Hematopoietic multipotent progenitor cell treated with erythropoietin and hydrocortisone succinate and interleukin-3 and kit ligand, for 4 days (in vitro differentiated cells): ENCODE data around the gene NET1.

Experiments
- DNase-seq: peaks from one replicate; pipeline ENCODE4 v3.0.0-alpha.2; 2015

NET1 gene

DNA sequence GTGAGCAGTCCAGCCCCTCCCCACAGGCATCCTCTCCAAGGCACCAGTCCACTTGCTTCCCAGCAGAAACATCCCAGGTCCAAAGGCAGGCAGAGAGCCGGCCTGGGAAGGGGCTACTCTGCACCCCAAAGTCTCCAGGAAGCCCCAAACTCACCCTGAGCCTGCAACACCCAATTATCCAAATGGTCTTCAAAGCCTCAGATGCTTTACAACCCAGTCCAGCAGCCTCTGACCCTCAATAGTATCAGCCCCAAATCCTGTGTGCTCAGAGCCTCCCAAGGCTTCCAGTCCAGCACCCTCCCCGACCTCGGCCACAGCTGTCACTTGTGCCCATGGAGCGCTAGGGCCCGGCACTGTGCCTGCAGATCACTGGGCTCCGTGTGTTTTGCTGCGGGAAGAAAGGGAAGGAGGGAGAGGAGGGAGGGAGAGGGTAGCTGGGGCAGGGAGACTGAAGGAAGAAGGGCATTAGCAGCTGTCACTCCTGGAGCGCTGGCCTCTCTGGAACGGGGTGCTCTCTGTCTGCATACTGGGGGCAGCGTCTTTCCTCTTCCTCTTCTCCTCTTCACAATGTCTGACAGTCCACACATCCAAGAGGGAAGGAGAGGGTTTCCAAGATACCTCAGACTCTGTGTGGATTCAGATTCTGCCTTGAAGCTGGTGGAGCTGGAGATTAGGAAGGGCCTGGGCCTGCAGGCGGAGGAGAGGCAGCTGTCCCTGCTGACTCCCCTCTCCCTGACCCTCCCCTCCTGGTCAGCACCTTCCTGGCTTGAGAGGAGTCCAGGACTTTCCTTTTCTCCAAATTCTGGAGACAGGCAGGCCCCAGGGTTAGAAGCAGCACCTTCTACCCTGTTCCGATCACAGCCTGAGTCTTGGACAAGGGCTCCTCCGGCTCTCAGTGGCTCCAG is 73.8 kb downstream of the NET1 start:
- DNase-seq, result no peak

DNA sequence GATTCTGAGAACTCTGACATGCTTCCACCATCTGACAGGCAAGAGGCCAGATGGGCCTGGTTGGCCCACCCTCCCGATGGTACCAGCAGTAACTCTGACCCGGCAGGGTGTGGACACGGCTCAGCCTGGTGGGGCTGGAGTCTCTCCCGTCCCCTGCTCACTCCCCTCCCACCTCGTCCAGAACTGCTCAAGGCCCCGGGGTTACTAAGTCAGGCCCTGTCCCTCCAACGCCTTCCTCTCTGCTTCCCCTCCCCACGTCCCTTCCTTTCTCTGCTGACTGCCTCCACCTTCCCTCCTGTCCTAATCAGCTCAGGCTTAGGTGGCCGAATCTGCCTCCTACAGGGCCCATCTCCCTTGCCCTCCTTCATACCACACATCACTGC is 74.5 kb downstream of the NET1 start:
- no peak for DNase-seq

DNA sequence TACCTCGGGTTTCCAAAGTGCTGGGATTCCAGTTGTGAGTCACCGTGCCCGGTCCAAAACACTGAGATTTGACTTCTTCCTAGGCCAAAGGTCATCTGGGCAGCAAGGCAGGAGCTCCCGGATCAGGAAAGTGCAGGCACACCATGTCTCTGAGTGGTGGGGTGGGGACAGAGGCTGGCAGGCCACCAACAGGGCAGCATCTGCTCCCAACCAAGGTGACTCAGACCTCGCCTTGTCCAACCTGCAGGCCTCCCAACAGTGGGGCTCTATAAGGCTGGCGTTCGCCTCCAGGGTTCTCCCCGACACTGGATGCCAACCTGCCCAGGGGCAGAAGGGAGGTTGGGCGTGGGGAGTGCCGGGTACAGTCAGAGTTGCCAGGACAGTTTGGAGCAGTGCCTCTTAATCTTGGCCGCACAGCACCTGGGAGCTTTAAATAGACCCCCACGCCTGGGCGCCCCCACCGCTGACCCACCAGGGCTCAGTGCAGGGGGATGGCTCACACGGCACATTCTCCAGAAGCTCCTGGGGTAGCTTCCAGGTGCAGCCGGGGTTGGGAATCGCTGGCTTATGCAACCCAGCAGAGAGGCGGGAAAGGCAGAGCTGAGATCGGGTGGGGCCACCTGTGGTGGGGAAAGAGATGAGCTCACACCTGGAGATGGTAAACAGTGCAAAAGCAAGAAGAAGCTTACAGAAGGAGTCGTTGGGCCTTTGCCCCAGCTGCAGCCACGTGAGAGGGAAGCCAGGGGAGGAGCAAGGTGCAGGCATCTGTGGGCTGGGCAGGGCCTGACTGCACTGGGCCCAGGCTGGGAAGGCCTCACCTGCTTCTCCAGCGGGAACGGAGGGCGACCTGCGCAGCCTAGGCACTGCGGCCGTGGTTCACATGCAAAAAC is 76.2 kb downstream of the NET1 start:
- DNase-seq, result no peak

DNA sequence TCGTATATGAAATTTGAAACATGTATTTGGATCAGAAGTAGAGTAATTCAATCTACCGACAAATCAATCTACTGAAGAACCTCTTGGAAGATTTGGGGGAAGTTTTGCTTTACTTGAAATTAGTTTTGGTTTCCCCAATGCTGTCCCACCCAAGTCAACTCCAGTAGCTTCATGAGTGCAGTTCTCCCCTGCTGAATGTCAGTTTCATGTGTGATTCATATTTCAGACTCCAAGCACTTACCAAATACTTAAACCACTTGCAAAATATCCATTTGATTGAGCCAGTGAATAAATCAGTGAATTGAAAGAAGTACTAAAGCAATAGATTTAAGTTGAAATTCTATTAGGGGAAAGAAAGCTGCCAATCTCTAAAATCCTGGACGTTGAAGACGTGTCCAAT is 77.7 kb downstream of the NET1 start:
- DNase-seq, result no peak

DNA sequence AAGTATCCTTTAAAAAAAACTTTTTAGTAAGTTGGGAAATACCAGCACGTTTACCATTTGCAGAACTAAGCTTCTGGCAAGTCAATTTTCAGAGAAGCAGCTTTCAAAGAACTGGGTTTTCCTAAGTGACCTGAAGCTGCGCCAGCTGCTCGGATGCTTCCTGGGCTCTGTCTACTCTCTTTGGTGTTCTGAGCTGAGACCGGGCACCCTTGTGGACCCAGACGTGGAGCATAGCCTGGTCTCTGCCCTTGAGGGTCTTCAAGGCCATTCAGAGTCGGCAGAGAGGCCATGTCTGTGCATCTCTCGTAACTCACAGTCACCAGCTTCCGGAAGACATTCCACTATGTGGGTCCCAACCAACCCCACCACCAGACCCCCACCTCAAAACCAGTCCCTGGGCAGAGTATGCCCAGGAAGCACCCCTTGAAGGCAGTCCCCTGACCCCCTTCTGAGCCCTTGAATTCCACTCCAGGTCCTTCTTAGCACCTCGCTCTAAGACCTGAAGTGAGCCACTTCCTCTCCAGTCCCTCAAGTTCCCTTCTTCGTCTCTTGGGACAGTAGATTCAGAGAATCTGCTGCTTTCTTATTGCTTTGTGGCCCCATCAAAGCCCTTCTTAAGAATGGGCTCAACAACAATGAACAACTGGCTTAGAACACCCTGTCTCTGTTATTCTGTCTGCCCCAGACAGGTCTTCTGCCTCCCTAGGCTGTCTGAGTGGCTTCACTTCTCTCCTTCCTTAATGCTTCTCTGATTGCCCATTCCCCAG is 78.5 kb downstream of the NET1 start:
- DNase-seq, result no peak

DNA sequence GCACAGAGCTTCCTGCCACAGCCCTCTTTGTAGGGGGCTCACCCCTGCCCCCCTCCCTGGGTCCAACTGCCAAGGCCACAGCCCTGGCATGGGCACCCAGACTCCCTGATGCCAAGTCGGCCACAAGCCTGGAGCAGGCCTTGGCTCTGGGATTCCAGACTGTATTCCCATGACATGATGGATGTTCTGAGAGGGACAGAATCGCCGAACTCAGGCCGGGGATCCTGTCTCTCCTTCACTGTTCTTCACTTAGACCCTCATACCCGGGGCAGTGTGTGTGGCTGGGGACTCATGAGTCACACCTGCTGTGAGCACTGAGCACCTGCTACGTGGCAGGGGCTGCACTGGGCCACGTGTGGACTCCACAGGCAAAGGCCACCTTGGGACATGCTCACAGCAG is 79.1 kb downstream of the NET1 start:
- no peak for DNase-seq

DNA sequence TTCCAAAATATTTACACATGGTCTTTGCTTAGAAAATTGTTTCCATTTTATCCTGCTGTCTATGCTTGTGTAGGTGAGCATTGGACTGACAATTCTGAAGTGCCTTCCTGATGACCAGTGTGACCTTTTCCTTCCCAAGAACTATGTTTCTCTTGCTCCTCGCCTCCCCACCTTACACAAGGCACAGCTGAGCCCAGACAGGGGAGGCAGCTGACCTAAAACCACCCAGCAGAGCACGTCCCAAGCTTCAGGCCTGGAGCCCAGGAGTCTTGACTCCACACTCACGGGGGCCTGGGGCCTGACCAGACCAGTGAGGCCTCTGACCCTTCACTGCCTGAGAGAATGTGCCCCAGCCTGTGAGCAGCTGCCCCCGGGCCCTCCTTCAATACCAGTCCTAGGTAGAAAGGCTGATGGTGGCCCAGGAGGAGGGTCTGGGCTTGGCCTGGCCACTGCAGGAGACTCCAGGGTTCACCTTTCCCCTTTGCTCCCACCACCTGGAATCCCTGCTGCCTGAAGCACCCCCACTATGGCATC is 80.0 kb downstream of the NET1 start:
- DNase-seq, result no peak

DNA sequence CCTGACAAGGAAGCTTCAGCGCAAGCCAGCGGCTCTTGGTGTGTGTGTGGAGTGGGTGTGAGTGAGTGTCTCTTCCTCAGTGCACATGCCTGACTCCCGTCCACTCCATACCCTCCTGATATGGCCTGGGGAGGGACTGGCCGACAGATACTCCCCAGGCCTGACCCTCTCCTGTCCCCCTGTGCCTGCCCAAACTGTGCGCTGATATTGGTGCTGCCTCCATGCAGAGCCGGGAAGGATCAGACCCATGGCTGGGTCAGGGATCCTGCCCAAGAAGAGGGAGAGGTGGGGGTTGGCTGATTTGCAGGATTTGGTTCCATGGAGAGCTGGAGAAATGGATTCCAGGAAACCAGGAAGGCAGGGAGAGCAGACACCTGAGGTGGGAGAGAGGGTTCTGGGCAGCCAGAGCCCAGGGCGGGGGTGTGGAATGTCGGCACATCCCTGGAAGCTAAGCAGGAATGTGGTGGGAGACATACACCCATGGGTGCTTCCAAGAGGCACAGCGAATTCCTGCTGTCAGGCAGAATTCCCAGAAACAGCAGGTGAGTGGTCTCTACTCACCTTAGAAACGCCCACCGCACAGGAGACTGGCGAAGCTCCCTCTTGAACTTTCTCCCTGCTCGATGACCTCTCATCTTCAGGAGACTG is 80.7 kb downstream of the NET1 start:
- DNase-seq, result no peak

DNA sequence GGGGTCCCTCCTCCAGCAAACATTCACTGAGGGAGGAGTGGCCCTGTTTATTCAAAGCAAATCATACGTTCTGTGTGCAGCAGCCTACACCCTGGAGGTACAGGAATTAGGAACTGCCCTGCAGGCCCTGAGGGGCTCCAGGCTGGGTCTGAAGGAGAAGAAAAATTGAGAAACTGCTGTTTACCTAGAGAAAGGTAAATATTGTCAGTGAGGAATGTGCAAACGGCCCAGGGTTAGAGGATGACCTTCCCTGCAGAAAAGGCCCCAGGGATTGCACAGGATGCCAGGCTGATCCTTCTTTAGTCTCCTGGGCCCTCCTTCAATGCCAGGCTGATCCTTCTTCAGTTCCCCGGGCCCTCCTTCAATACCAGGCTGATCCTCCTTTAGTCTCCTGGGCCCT is 81.3 kb downstream of the NET1 start:
- DNase-seq, result no peak

DNA sequence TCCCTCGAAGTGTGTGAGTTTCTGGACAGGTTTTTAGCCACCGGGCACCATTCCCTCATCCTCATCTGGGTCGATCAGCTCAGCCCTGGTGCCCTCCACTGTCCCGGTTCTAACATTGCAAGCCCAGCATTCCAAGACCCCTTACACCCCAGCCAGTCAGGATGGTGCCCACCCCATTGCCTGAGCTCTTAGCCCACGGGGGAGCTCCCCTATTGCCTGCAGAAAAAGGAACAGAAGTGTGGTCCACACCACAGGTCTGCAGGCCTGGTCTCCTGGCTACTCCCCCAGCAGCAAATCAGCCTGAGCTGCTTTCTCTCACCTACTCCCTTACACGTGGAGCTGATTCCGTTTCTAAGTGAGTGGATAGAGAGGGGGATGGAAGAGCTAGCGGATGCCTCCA is 82.3 kb downstream of the NET1 start:
- no peak for DNase-seq

DNA sequence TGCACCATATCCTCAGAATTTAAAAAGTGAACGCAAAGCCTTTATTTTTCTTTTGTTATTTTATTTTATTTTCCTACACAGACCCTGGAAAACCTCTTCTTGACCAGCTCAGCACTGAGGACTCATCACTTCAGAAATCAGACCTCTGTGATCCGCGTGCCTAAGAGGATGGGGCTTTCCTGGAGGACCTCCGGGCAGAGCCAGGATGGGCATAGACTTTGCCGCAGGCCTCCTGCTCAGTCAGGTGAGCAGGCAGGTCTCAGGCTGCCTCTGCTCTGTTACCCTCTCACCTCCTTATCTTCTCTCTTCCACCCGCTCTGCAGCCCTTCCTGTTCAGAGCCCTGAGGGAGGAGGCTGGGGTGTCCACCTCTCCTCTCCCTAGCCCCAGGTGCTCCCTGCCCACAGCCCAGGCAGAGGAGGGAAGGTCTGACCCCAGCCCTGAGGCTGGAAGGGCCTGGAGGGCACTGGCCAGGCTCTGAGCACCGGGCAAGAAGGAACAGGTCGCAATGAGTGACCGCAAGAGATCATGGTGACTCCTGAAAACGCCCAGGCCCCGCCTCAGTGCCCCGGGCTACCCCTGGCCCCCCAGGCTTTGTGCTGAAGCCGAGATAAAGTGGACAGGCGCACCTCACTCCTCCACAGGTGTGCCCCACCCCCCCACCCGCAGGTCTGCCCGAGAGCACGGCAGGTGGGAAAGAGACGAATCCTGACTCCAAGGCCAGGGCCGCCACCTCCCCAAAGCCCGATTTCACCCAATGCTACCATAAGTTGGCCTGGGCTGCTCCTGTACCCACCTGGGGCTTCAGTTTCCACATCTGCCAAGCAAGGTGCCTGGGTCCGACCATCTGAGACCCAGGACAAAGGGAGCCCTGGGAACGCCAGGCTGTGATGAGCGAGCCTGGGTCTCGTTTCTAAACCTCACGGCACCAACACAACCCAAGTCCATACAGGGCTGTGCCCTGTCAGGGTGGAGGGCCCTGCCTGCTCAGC is 84.2 kb downstream of the NET1 start:
- DNase-seq, result no peak

DNA sequence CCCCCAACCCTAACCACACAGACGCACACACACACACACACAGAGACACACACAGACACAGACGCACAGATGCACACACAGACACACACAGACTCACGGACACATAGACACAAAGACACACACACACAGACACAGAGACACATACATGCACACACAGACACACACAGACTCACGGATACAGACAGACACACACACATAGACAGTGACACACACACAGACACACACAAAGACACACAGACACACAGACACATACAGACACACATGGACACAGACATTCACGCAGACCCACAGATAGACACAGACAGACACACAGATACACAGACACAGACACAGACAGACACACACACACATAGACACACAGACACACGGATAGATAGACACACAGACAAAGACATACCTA is 84.9 kb downstream of the NET1 start:
- DNase-seq, result no peak

DNA sequence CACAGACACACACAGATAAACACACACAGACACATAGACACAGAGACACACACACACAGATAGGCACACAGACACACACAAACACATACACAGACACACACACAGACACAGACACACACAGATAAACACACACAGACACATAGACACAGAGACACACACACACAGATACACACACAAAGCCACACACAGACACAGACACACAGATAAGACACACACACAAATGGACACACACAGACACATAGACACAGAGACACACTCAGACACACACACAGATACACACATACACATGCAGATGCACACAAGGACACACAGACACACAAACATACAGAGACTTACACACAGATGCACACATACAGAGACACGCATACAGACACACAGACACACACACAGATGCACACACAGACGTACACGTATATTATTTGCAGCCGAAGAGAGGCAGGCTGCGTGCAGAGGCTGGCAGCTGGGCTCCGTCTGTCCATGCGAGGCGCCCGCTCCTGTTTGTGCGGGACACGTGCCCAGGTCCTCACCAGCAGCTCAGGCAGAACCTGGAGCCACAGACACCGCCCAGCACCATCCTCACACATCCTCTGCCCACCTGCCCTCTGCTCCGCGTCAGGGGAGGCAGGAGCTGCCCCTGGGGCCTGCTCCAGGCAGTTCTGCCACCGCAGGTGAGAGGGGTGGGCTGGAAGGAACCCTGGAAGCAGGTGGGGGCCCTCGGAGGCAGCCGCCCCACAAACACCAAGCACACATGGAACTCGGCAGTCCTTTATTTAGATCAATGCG is 85.8 kb downstream of the NET1 start:
- no peak for DNase-seq

DNA sequence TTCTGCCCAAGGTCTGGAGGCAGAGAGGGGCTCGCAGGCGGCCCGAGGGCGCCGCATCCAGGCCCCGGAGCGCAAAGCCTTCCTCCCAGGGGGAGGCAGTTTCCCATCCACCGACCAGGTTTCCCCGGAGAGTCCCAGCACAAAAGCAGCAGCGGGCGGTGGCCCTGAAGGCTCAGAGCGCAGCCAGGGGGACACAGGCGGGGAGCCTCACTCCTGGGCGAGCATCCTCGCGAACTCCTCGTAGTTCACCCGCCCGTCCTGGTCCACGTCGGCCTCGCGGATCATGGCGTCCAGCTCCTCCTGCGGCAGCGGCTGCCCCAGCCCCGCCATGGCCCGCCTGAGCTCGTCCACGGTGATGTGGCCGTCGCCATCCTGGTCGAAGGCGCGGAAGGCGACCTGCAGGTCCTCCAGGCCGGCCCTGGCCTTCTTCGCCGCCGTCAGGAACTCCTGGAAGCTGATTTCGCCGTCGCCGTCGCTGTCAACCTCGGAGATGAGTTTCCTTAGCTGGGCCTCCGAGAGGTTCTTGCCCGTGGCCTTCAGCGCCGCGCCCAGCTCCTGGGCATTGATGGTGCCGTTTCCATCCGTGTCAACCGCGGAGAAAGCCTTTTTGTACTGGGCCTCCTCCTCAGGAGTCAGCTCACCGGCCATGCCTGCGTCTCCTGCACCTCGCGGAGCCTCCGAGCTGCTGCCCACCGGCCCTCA is 86.6 kb downstream of the NET1 start:
- DNase-seq, result no peak

DNA sequence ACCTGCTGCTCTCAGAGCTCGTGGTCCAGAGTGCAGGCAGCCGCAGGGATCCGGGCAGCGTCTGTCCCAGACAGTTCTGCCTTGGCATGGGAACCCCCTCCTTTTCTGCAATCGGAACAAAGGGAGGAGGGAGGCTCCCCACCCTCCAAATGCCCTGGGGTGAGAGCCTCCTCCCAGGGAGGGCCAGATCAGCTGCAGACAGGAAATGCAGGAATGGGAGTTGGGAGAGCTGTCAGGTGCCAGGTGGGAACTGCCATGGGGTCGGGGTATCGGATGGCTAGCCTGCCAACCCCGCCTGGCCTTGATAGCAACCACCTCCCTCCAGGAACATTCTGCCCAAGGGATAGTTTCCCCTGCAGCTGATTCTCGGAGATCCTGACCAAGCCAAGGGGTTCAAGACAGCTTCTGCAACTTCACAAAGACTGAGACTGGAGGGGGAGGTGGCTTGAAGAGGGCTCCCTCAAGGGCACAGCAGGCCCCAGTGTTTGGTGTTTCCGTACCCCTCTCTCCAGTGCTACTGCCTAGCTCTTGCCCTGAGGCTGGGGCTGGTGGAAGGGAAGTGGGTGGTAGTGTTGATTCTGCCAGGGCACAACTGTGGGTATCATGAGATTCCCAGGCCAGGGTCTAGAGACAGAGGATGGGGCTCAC is 87.3 kb downstream of the NET1 start, which contains the start of gene CALML5:
Gene CALML5 (minus strand): TSS at position 78 of the 648 bp plus-strand sequence. CDS start 132 bp downstream, outside the sequence.
- no peak for DNase-seq

DNA sequence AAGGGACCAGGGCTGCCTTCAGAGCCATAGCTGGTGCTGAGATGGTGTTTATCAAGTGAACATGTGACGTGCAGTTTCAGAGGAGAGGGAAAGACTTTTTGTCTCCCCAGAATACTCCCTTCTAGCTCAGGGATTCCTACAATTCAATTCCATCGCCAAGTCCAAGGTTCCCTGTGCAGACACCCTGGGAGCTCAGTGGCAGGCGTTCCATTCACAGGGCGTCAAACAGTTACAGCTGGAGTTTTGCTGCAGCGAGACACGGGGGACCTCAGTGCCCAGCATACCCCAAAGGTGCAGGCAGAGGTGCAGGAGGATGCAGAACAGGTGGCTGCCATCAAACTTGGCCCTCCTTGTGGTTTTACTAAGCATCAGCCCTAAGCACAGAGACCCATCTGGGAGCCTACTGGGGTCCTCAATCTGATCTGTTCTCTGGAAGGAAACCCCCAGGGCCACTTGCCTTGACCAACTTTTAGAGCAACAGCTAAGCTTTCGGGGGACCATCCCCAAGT is 87.9 kb downstream of the NET1 start:
- DNase-seq, result no peak

DNA sequence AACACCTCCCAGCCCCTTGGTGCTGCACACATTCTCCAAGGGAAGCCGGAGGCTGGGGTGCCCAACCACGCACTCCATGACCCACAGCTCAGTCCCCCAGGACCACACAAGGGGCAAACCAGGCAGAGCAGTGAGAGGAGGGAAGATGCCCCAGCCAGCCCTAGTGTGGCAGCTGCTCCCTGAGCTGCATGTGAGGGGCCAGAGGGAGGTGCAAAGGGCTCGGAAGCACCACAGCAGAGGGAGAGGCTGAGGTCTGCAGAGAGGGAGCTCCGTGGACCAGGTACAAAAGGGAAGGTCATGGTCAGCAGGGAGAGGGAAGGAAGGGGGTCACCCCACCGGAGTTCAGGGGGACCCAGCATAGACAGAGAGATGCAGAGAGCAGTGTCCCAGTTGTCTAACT is 88.6 kb downstream of the NET1 start:
- no peak for DNase-seq

DNA sequence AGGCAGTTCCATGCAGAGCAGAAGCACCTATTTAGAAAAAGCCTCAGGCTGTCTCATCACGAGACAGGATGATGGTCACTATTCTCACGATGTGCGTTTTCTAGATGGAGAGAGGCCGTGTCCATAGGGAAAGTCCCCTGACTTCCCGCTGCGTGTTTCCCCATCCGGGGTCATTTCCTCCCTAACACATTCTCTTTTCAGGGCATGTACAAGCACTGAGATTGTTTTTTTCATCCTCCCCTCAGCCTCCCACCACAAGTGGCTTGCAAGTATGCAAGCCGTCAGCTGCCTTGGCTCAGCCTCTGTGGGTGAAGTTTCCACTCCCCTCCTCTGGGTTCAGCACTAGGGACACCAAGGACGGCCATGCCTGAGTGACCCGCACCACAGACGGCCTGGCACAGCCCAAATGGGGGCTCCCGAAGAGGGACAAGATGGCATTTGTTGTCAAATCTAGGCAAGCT is 89.7 kb downstream of the NET1 start:
- no peak for DNase-seq
